LNCaP clone FGC (cell line): Measurements from ENCODE around the gene UBAP1L.

Source experiments
- DNase-seq: peaks from one replicate; pipeline ENCODE4 v3.0.0-alpha.2; 2011; ENCODE audit warnings: low read depth
- H3K4me3 ChIP-seq: 2 replicates; pipeline ENCODE4 v1.5.1; 2011; ENCODE audit warnings: mild to moderate bottlenecking, low read depth, low read length, control low read depth
- CTCF ChIP-seq: IDR thresholded peaks from 2 replicates; pipeline ENCODE4 v1.5.1; 2012; ENCODE audit warnings: mild to moderate bottlenecking; ENCODE audit not compliant: control insufficient read depth, insufficient read depth; ENCODE audit errors: extremely low read depth

UBAP1L gene

GRCh38 chr15:65060641-65061397 lies 54.2 kb downstream of the UBAP1L start:
- TF ChIP-seq CTCF = no peak

GRCh38 chr15:65059931-65060596 lies 54.9 kb downstream of the UBAP1L start:
- no peak for DNase-seq
- no peak for TF ChIP-seq CTCF

More at GRCh38 chr15:65060641-65061397, 54.2 kb downstream of the UBAP1L start:
- H3K4me3 ChIP-seq = no peak overlapping the region
- DNase-seq = no peak

GRCh38 chr15:65059369-65059750 lies 55.6 kb downstream of the UBAP1L start:
- no peak overlapping the region for H3K4me3 ChIP-seq
- no peak for DNase-seq
- no peak for TF ChIP-seq CTCF

More at GRCh38 chr15:65059931-65060596, 54.9 kb downstream of the UBAP1L start:
- no peak overlapping the region for H3K4me3 ChIP-seq

- no peak for DNase-seq
Observed at GRCh38 chr15:65058394-65059368, 56.3 kb downstream of the UBAP1L start.

GRCh38 chr15:65057549-65057940 lies 57.5 kb downstream of the UBAP1L start:
- DNase-seq = no peak
- no peak overlapping the region for H3K4me3 ChIP-seq
- TF ChIP-seq CTCF = no peak

More at GRCh38 chr15:65058394-65059368, 56.3 kb downstream of the UBAP1L start:
- no peak overlapping the region for H3K4me3 ChIP-seq
- no peak for TF ChIP-seq CTCF

GRCh38 chr15:65056868-65057548 lies 58.0 kb downstream of the UBAP1L start:
- H3K4me3 ChIP-seq = no peak overlapping the region
- TF ChIP-seq CTCF = no peak
- no peak for DNase-seq
